ENCODE data around the gene EDC4. TPM values are rescaled to one million over a fixed set of nuclear protein-coding genes. Genes with fewer than 3 reads are reported as not detected.
A peak's percentile ranks its signal among the peaks of the same experiment; 100 is the strongest.

The EDC4 gene
- total RNA-seq, 1 donor from 2014 or later, result 61.2 TPM

- H3K4me3 ChIP-seq (ENCODE audit: low read depth, low read length), result no peak overlapping the region
- no peak for TF ChIP-seq CTCF (conservative IDR thresholded peaks at IDR 0.05; ENCODE audit: low read depth, low read length)
- no peak for DNase-seq (ENCODE audit: low read depth)
Observed at GRCh38 chr16:67924140-67924906, 51.5 kb downstream of the EDC4 start.

GRCh38 chr16:67926181-67926750 is 53.4 kb downstream of the EDC4 start:
- peak; percentile 7 for TF ChIP-seq CTCF (conservative IDR thresholded peaks at IDR 0.05; ENCODE audit: low read depth, low read length)
- DNase-seq (ENCODE audit: low read depth), result no peak
- no peak overlapping the region for H3K4me3 ChIP-seq (ENCODE audit: low read depth, low read length)

- TF ChIP-seq CTCF (conservative IDR thresholded peaks at IDR 0.05; ENCODE audit: low read depth, low read length), result no peak
- no peak overlapping the region for H3K4me3 ChIP-seq (ENCODE audit: low read depth, low read length)
- no peak for DNase-seq (ENCODE audit: low read depth)
Observed at GRCh38 chr16:67927131-67927941, 54.5 kb downstream of the EDC4 start.

- H3K4me3 ChIP-seq (ENCODE audit: low read depth, low read length), result no peak overlapping the region
- no peak for TF ChIP-seq CTCF (conservative IDR thresholded peaks at IDR 0.05; ENCODE audit: low read depth, low read length)
- no peak for DNase-seq (ENCODE audit: low read depth)
Observed at GRCh38 chr16:67928147-67928546, 55.3 kb downstream of the EDC4 start.

GRCh38 chr16:67928561-67929364 is 55.9 kb downstream of the EDC4 start:
- peak; percentile 94 for TF ChIP-seq CTCF (conservative IDR thresholded peaks at IDR 0.05; ENCODE audit: low read depth, low read length)
- DNase-seq (ENCODE audit: low read depth), result no peak
- no peak overlapping the region for H3K4me3 ChIP-seq (ENCODE audit: low read depth, low read length)

GRCh38 chr16:67930191-67930590 is 57.3 kb downstream of the EDC4 start:
- no peak overlapping the region for H3K4me3 ChIP-seq (ENCODE audit: low read depth, low read length)
- TF ChIP-seq CTCF (conservative IDR thresholded peaks at IDR 0.05; ENCODE audit: low read depth, low read length), result no peak
- no peak for DNase-seq (ENCODE audit: low read depth)

All from epithelial cell of proximal tubule (primary cell).